ENCODE data around the gene DUOXA1.

GRCh38 chr15:45120081-45120972 is 9.4 kb downstream of the DUOXA1 start:
- no peak for TF ChIP-seq CTCF (conservative IDR thresholded peaks at IDR 0.05; ENCODE audit: low read depth in 2 of 2)
- no peak for TF ChIP-seq JUNB (IDR thresholded peaks at IDR 0.05; ENCODE audit: unreplicated experiment)
- TF ChIP-seq ZNF331 (CRISPR knock-in tag; IDR thresholded peaks at IDR 0.05; ENCODE audit: low read depth), result no peak
- TF ChIP-seq EZH2 (IDR thresholded peaks at IDR 0.05; ENCODE audit: low read depth, unreplicated experiment), result no peak
- no peak for TF ChIP-seq POLR2AphosphoS5 (IDR thresholded peaks at IDR 0.05; ENCODE audit: low read depth)
- TF ChIP-seq EZH2phosphoT487 (IDR thresholded peaks at IDR 0.05; ENCODE audit: unreplicated experiment), result no peak
- TF ChIP-seq CREB1 (CRISPR knock-in tag; IDR thresholded peaks at IDR 0.05; ENCODE audit: low read depth), result no peak
- no peak for TF ChIP-seq REST (IDR thresholded peaks at IDR 0.05; ENCODE audit: unreplicated experiment)
- no peak for TF ChIP-seq ZNF114 (CRISPR knock-in tag; IDR thresholded peaks at IDR 0.05)
- TF ChIP-seq, protein P1, sequence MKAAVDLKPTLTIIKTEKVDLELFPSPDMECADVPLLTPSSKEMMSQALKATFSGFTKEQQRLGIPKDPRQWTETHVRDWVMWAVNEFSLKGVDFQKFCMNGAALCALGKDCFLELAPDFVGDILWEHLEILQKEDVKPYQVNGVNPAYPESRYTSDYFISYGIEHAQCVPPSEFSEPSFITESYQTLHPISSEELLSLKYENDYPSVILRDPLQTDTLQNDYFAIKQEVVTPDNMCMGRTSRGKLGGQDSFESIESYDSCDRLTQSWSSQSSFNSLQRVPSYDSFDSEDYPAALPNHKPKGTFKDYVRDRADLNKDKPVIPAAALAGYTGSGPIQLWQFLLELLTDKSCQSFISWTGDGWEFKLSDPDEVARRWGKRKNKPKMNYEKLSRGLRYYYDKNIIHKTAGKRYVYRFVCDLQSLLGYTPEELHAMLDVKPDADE (IDR thresholded peaks at IDR 0.05), result no peak
- TF ChIP-seq STAT1 (IDR thresholded peaks at IDR 0.05; ENCODE audit: unreplicated experiment), result no peak
- TF ChIP-seq NANOG (IDR thresholded peaks at IDR 0.05; ENCODE audit: borderline replicate concordance), result no peak
- TF ChIP-seq, protein P2, sequence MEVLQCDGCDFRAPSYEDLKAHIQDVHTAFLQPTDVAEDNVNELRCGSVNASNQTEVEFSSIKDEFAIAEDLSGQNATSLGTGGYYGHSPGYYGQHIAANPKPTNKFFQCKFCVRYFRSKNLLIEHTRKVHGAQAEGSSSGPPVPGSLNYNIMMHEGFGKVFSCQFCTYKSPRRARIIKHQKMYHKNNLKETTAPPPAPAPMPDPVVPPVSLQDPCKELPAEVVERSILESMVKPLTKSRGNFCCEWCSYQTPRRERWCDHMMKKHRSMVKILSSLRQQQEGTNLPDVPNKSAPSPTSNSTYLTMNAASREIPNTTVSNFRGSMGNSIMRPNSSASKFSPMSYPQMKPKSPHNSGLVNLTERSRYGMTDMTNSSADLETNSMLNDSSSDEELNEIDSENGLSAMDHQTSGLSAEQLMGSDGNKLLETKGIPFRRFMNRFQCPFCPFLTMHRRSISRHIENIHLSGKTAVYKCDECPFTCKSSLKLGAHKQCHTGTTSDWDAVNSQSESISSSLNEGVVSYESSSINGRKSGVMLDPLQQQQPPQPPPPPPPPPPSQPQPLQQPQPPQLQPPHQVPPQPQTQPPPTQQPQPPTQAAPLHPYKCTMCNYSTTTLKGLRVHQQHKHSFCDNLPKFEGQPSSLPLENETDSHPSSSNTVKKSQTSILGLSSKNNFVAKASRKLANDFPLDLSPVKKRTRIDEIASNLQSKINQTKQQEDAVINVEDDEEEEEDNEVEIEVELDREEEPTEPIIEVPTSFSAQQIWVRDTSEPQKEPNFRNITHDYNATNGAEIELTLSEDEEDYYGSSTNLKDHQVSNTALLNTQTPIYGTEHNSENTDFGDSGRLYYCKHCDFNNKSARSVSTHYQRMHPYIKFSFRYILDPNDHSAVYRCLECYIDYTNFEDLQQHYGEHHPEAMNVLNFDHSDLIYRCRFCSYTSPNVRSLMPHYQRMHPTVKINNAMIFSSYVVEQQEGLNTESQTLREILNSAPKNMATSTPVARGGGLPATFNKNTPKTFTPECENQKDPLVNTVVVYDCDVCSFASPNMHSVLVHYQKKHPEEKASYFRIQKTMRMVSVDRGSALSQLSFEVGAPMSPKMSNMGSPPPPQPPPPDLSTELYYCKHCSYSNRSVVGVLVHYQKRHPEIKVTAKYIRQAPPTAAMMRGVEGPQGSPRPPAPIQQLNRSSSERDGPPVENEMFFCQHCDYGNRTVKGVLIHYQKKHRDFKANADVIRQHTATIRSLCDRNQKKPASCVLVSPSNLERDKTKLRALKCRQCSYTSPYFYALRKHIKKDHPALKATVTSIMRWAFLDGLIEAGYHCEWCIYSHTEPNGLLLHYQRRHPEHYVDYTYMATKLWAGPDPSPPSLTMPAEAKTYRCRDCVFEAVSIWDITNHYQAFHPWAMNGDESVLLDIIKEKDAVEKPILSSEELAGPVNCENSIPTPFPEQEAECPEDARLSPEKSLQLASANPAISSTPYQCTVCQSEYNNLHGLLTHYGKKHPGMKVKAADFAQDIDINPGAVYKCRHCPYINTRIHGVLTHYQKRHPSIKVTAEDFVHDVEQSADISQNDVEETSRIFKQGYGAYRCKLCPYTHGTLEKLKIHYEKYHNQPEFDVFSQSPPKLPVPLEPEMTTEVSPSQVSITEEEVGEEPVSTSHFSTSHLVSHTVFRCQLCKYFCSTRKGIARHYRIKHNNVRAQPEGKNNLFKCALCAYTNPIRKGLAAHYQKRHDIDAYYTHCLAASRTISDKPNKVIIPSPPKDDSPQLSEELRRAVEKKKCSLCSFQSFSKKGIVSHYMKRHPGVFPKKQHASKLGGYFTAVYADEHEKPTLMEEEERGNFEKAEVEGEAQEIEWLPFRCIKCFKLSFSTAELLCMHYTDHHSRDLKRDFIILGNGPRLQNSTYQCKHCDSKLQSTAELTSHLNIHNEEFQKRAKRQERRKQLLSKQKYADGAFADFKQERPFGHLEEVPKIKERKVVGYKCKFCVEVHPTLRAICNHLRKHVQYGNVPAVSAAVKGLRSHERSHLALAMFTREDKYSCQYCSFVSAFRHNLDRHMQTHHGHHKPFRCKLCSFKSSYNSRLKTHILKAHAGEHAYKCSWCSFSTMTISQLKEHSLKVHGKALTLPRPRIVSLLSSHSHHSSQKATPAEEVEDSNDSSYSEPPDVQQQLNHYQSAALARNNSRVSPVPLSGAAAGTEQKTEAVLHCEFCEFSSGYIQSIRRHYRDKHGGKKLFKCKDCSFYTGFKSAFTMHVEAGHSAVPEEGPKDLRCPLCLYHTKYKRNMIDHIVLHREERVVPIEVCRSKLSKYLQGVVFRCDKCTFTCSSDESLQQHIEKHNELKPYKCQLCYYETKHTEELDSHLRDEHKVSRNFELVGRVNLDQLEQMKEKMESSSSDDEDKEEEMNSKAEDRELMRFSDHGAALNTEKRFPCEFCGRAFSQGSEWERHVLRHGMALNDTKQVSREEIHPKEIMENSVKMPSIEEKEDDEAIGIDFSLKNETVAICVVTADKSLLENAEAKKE (CRISPR knock-in tag; IDR thresholded peaks at IDR 0.05), result no peak
